Mucosa of rectum (tissue), 2 donors: ENCODE results near the gene CPZ.

Source experiments
- H3K27ac ChIP-seq, 2 donors: one replicate each; pipeline ENCODE4 v1.7.0; 2013; ENCODE audit warnings: inconsistent platforms in 2 of 2, low read depth in 2 of 2, low read length in 2 of 2
- H3K27me3 ChIP-seq, 2 donors: one replicate each; pipeline ENCODE4 v1.7.0; 2013; ENCODE audit warnings: low read length in 2 of 2; ENCODE audit not compliant: control insufficient read depth in 2 of 2, insufficient read depth in 2 of 2
- H3K36me3 ChIP-seq, 2 donors: one replicate each; pipeline ENCODE4 v1.7.0; 2013; ENCODE audit warnings: low read length in 2 of 2; ENCODE audit not compliant: control insufficient read depth in 2 of 2, insufficient read depth in 2 of 2
- H3K4me1 ChIP-seq, 2 donors: one replicate each; pipeline ENCODE4 v1.7.0; 2013; ENCODE audit warnings: low read length in 2 of 2, mild to moderate bottlenecking in 1 of 2; ENCODE audit not compliant: control insufficient read depth in 2 of 2, insufficient read depth in 2 of 2
- H3K4me3 ChIP-seq, 2 donors: one replicate each; pipeline ENCODE4 v1.7.0; 2013; ENCODE audit warnings: low read length in 2 of 2
- H3K9ac ChIP-seq, 2 donors: one replicate each; pipeline ENCODE4 v1.7.0; 2013; ENCODE audit warnings: low read length in 2 of 2, low read depth in 1 of 2, mild to moderate bottlenecking in 1 of 2
- H3K9me3 ChIP-seq, 2 donors: one replicate each; pipeline ENCODE4 v1.7.0; 2013; ENCODE audit warnings: low read length in 2 of 2; ENCODE audit not compliant: control insufficient read depth in 2 of 2
- donor health status: healthy.
- donor health status: Normal muscosa, but diverticular disease.

CPZ gene

GRCh38 chr4:8586671-8587468 lies 5.7 kb upstream of the CPZ start:
- no peak overlapping the region for H3K27ac ChIP-seq
- no peak overlapping the region for H3K9ac ChIP-seq
- peaks cover under 1 to 9% of the 10 kb centered on the region in 2 donors for H3K27me3 ChIP-seq
- H3K4me3 ChIP-seq: no peak overlapping the region
- H3K9me3 ChIP-seq: no peaks in the 10 kb centered on the region
- H3K4me1 ChIP-seq: no peaks in the 10 kb centered on the region
- H3K36me3 ChIP-seq: no peaks in the 10 kb centered on the region

DNA sequence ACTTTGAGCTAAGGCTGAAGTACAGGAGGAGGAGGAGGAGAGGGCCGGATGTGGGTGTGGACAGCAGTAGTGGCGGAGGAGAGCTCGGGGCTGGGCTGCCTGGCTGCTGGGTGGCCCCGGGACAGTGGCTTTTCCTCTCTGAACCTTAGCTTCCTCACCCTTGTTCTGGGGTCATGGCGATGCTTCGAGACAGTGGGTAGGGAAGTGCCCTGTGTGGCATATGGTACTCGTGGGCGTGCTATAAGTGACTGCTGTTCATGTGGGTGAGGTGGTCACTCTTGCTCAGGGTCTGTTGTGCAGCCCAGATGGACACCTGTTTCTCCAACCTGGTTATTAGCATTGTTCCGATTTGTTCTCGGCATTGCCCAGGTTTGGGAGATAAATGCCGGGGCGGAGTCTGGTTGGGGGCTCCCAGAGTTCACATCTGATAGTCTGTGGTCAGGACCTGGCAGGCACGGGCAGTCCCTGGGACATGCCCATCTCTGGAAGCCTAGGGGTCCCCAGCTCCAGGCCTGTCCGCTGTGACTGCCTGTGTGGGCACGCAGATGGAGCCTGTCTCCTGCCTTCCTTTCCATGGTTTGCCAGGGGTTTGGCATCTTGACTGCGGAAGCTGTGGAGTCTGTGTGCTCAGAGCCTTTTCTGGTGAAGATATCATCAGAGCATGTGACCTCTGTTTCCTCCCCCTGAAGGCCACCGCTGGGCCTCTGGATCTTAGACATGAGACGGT lies 4.9 kb upstream of the CPZ start:
- Histone ChIP-seq H3K27ac (no peak overlapping the region), H3K9me3 (no peaks in the 10 kb centered on the region), H3K9ac (no peak overlapping the region), H3K4me3 (no peak overlapping the region), H3K4me1 (no peaks in the 10 kb centered on the region), H3K27me3 (peaks cover 7 to 13% of the 10 kb centered on the region in 2 donors), H3K36me3 (no peaks in the 10 kb centered on the region)

- Histone ChIP-seq H3K9me3 (no peaks in the 10 kb centered on the region), H3K4me3 (no peak overlapping the region), H3K4me1 (no peaks in the 10 kb centered on the region), H3K27ac (no peak overlapping the region), H3K36me3 (no peaks in the 10 kb centered on the region), H3K27me3 (peaks cover 7 to 13% of the 10 kb centered on the region in 2 donors), H3K9ac (no peak overlapping the region)
These were observed 4.4 kb upstream of the CPZ start for GRCh38 chr4:8588196-8588470.

- H3K4me3 ChIP-seq: no peak overlapping the region
- H3K27me3 ChIP-seq: peaks cover 7 to 22% of the 10 kb centered on the region in 2 donors
These were observed 3.2 kb upstream of the CPZ start for GRCh38 chr4:8589336-8589735.

DNA sequence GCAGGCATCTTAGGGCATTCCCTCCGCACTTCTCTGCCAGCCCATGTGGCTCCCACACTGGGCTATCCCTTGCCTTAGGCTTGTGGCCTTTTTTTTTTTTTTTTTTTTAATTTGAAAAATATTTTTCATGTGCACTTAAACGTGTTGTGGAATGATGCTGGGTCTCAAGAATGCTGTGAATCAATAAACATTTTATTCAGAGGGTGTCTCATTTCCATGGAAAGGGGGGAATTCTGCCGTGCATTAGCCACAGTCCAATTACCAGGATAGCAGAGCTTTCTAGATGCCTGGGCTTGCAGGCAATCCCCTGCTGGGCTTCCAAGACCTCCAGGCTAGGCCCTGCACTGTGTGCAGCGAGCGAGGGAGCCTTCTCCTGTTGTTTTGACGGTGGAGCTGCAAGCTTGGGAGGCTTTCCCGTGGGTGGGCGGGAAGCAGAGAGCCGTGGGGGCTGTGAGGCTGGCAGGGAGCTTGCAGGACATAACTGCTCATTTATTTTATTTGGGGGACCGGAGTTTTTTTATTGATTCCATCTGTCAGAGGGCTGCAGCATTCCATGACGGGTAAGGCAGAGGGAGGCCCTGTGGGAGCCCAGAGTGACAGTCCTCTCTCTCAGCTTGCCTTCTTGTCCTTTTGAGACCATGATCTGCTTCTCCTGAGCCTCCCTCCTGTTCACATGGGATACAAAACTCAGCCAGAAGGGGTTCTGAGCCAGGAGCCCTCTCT lies 2.6 kb upstream of the CPZ start:
- Histone ChIP-seq H3K4me3 (no peak overlapping the region), H3K36me3 (no peaks in the 10 kb centered on the region), H3K27ac (no peak overlapping the region), H3K9me3 (no peaks in the 10 kb centered on the region), H3K4me1 (no peaks in the 10 kb centered on the region), H3K27me3 (peaks cover 7 to 22% of the 10 kb centered on the region in 2 donors), H3K9ac (no peak overlapping the region)

More at GRCh38 chr4:8589336-8589735, 3.2 kb upstream of the CPZ start:
- H3K36me3 ChIP-seq: no peaks in the 10 kb centered on the region
- no peak overlapping the region for H3K9ac ChIP-seq
- H3K9me3 ChIP-seq: no peaks in the 10 kb centered on the region
- no peak overlapping the region for H3K27ac ChIP-seq
- H3K4me1 ChIP-seq: no peaks in the 10 kb centered on the region

- Histone ChIP-seq H3K36me3 (no peaks in the 10 kb centered on the region), H3K27me3 (peaks cover 7 to 22% of the 10 kb centered on the region in 2 donors), H3K4me3 (no peak overlapping the region), H3K27ac (no peak overlapping the region), H3K9me3 (no peaks in the 10 kb centered on the region), H3K4me1 (peaks cover 0 to under 1% of the 10 kb centered on the region in 2 donors), H3K9ac (no peak overlapping the region)
These were observed 2.1 kb upstream of the CPZ start for GRCh38 chr4:8590546-8590880.

- Histone ChIP-seq H3K9ac (no peak overlapping the region), H3K27ac (no peak overlapping the region), H3K4me3 (no peak overlapping the region), H3K36me3 (no peaks in the 10 kb centered on the region), H3K27me3 (peaks cover 7 to 22% of the 10 kb centered on the region in 2 donors), H3K9me3 (no peaks in the 10 kb centered on the region), H3K4me1 (peaks cover 0 to 2% of the 10 kb centered on the region in 2 donors)
These were observed 1.5 kb upstream of the CPZ start for GRCh38 chr4:8591114-8591513.

DNA sequence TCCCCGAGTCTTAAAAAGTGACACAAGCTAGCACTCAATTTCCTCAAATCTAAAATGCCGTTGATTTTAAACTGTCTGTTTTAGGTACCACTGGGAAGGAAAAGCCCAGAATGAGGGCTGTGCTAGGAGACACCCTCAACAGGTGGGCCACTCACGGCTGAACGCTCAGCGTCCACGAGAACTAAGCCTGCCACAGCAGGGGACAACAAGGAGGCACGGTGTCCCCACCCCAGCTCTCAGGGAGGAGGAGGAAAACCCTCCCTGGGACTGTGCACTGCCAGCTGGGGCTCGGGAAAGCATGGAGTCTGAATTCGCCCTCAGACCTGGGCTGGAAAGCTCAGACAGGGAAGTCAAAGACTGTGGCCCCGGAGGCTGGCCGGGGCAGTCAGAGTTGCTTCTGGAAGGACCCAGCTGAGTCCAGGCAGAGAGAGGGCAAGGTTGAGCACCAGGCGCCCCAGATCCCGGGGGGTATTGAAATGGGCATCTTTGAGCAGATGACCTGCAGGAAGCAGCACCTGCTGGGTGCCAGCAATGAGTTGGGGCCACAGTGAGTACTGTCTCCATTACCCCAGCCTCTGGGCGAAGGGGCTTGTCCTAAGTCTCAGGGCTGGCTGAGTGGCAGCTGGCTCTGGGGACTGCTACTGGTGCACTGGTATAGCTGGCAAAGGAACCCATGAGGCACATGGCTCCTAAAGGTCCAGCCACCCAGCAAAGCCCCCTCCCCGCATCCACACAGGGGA lies 769 bp upstream of the CPZ start:
- Histone ChIP-seq H3K36me3 (no peaks in the 10 kb centered on the region), H3K27me3 (peaks cover 7 to 20% of the 10 kb centered on the region in 2 donors), H3K9me3 (no peaks in the 10 kb centered on the region), H3K4me1 (peaks cover 0 to 2% of the 10 kb centered on the region in 2 donors), H3K9ac (no peak overlapping the region), H3K4me3 (no peak overlapping the region), H3K27ac (no peak overlapping the region)

DNA sequence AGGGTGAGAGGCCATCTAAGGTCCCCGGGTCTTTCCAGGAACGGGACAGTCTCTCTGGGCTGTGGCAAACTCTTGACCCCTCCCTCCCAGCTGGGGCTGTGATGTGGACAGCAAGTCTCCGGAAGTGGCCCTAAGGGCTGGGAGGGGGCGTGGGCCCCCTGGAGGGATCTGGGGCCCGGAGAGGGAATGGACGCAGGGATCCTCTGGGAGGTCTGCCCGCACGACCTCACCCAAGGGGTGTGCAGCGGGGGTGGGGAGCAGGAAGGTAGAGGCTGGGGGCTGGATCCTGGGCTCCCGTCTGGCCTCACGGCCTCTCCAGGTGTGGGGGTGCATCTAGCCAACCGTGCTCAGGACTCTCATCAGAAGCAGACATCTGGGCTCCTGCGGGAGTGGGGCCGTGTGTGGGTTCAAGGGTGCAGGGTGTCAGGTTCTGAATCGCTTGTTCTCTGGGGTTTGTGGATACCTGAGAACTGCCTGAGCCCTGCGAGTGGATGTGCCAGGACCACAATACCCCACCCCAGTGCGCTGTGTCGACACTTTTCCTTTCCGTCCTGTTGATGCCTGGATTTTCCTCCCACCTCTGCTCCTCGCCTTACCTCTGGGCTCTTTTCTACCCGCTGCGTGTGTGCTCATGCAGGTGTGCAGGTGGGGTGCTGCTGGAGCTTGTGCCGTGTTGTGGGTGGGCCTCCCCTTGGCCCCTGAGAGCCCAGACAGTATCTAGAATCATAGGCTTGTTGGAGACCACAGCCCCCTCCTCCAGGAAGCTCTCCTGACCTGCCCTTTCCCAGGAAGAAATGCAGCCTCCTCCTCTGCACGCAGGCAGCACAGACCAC lies 915 bp downstream of the CPZ start:
- peaks cover 0 to 2% of the 10 kb centered on the region in 2 donors for H3K4me1 ChIP-seq
- H3K27me3 ChIP-seq: peaks cover 7 to 19% of the 10 kb centered on the region in 2 donors
- no peak overlapping the region for H3K4me3 ChIP-seq
- H3K9ac ChIP-seq: no peak overlapping the region
- no peak overlapping the region for H3K27ac ChIP-seq
- no peaks in the 10 kb centered on the region for H3K9me3 ChIP-seq
- H3K36me3 ChIP-seq: no peaks in the 10 kb centered on the region
